HepG2 (cell line): ENCODE data around the gene COL9A3. TPM values are rescaled to one million over a fixed set of nuclear protein-coding genes. Genes with fewer than 3 reads are reported as not detected.
A peak's percentile ranks its signal among the peaks of the same experiment; 100 is the strongest.

Experiments used
- ADNP ChIP-seq: sonication (generic); formaldehyde crosslinking; IDR thresholded peaks from 2 replicates; pipeline ENCODE4 v1.4.0; 2020; ENCODE audit warnings: missing genetic modification reagents
- CEBPG ChIP-seq: IDR thresholded peaks from 2 replicates; pipeline ENCODE4 v1.6.1; 2016
- GLI4 ChIP-seq: sonication (generic); formaldehyde crosslinking; IDR thresholded peaks from 2 replicates; pipeline ENCODE4 v1.5.1; 2020; ENCODE audit warnings: missing genetic modification reagents, mild to moderate bottlenecking, moderate library complexity, borderline replicate concordance
- KLF15 ChIP-seq: sonication (generic); formaldehyde crosslinking; IDR thresholded peaks from 2 replicates; pipeline ENCODE4 v1.8.1; 2023; ENCODE audit warnings: borderline replicate concordance, mild to moderate bottlenecking, inconsistent platforms, missing genetic modification reagents, mixed read lengths
- KMT2B ChIP-seq: IDR thresholded peaks from 2 replicates; pipeline ENCODE4 v1.6.1; 2016; ENCODE audit warnings: missing genetic modification reagents, missing compliant biosample characterization
- MTA3 ChIP-seq: sonication (generic); formaldehyde crosslinking; IDR thresholded peaks from 2 replicates; pipeline ENCODE4 v1.4.0; 2020; ENCODE audit warnings: missing genetic modification reagents
- NAIF1 ChIP-seq: sonication (generic); formaldehyde crosslinking; IDR thresholded peaks from 2 replicates; pipeline ENCODE4 v1.5.0; 2020; ENCODE audit warnings: mild to moderate bottlenecking, missing genetic modification reagents, borderline replicate concordance
- PITX1 ChIP-seq: sonication (generic); formaldehyde crosslinking; IDR thresholded peaks from 2 replicates; pipeline ENCODE4 v1.5.1; 2020; ENCODE audit warnings: mild to moderate bottlenecking, missing genetic modification reagents
- REL ChIP-seq: sonication (generic); formaldehyde crosslinking; conservative IDR thresholded peaks from 2 replicates; pipeline ENCODE4 v1.8.0; 2022; ENCODE audit warnings: mild to moderate bottlenecking, missing genetic modification reagents, moderate library complexity
- SMARCE1 ChIP-seq: fragments of 450-650 bp; IDR thresholded peaks from 2 replicates; pipeline ENCODE4 v1.6.1; 2017; ENCODE audit warnings: borderline replicate concordance
- SRY ChIP-seq: sonication (generic); formaldehyde crosslinking; IDR thresholded peaks from 2 replicates; pipeline ENCODE4 v1.8.0; 2022; ENCODE audit warnings: mild to moderate bottlenecking, missing genetic modification reagents
- STAT5B ChIP-seq: sonication (generic); formaldehyde crosslinking; IDR thresholded peaks from 2 replicates; pipeline ENCODE4 v1.4.0; 2020; ENCODE audit warnings: missing genetic modification reagents
- TOE1 ChIP-seq: sonication (generic); formaldehyde crosslinking; IDR thresholded peaks from 2 replicates; pipeline ENCODE4 v1.4.0; 2020; ENCODE audit warnings: mild to moderate bottlenecking, missing genetic modification reagents
- ZFX ChIP-seq: sonication (generic); formaldehyde crosslinking; IDR thresholded peaks from 2 replicates; pipeline ENCODE4 v1.4.0; 2020; ENCODE audit warnings: mild to moderate bottlenecking, low read depth, missing genetic modification reagents, moderate library complexity
- ZNF263 ChIP-seq: sonication (generic); formaldehyde crosslinking; IDR thresholded peaks from 2 replicates; pipeline ENCODE4 v1.4.0; 2020; ENCODE audit warnings: missing genetic modification reagents
- ZNF329 ChIP-seq: sonication (generic); formaldehyde crosslinking; IDR thresholded peaks from 2 replicates; pipeline ENCODE4 v1.9.0; 2021; ENCODE audit warnings: low read depth, mild to moderate bottlenecking, missing genetic modification reagents
- ZNF547 ChIP-seq: sonication (generic); formaldehyde crosslinking; IDR thresholded peaks from 2 replicates; pipeline ENCODE4 v1.5.1; 2020; ENCODE audit warnings: mild to moderate bottlenecking, missing genetic modification reagents
- ZNF660 ChIP-seq: sonication (generic); formaldehyde crosslinking; IDR thresholded peaks from 2 replicates; pipeline ENCODE4 v1.5.1; 2020; ENCODE audit warnings: mild to moderate bottlenecking, low read depth, missing genetic modification reagents, borderline replicate concordance
- ZNF772 ChIP-seq: sonication (generic); formaldehyde crosslinking; IDR thresholded peaks from 2 replicates; pipeline ENCODE4 v1.5.0; 2020; ENCODE audit warnings: mild to moderate bottlenecking, missing genetic modification reagents
- ZNF841 ChIP-seq: sonication (generic); formaldehyde crosslinking; IDR thresholded peaks from 2 replicates; pipeline ENCODE4 v1.8.1; 2023; ENCODE audit warnings: missing genetic modification reagents, borderline replicate concordance
- ZSCAN22 ChIP-seq: sonication (generic); formaldehyde crosslinking; IDR thresholded peaks from 2 replicates; pipeline ENCODE4 v1.4.0; 2020; ENCODE audit warnings: mild to moderate bottlenecking, missing genetic modification reagents
- polyA plus RNA-seq, 8 experiments: library from polyadenylated mRNA; depleted of rRNA in 3 of 8; stranded (reverse) in 7 of 8; unstranded in 1 of 8; fragments of >200 nt; fragmentation: Illumina TruSeq in 4 of 8; extraction: Trizol in 4 of 8; gene quantifications; 2 replicates each; pipeline versions ENCODE4 v1.2.1 to v1.2.3, GENCODE V29; 2011 to 2016; ENCODE audit warnings: low read depth in 4 of 8, missing spikeins in 1 of 8, mixed read lengths in 1 of 8; ENCODE audit not compliant: insufficient read depth in 1 of 8
- total RNA-seq, 5 experiments: library from RNA; depleted of rRNA; stranded (reverse); fragments of >200 nt; fragmentation: Illumina TruSeq; extraction: Trizol; gene quantifications; 2 replicates each; pipeline ENCODE4 v1.2.3, GENCODE V29; 2016; ENCODE audit warnings: low read depth in 1 of 5
- TF ChIP-seq, protein P1 (sequence below): sonication (generic); formaldehyde crosslinking; IDR thresholded peaks from 2 replicates; pipeline ENCODE4 v1.8.0; 2023; ENCODE audit warnings: mild to moderate bottlenecking, missing genetic modification reagents
- TF ChIP-seq, protein P2 (sequence below): sonication (generic); formaldehyde crosslinking; IDR thresholded peaks from 2 replicates; pipeline ENCODE4 v1.5.0; 2020; ENCODE audit warnings: missing genetic modification reagents
- TF ChIP-seq, protein P3 (sequence below): sonication (generic); formaldehyde crosslinking; conservative IDR thresholded peaks from 2 replicates; pipeline ENCODE4 v1.8.1; 2023; ENCODE audit warnings: missing genetic modification reagents

Gene COL9A3
- total and polyA plus RNA-seq, 2 of the 13 experiments (the other 11 are each of a cell fraction or from before 2014, with no cell fraction given), result 155 to 204 TPM

DNA sequence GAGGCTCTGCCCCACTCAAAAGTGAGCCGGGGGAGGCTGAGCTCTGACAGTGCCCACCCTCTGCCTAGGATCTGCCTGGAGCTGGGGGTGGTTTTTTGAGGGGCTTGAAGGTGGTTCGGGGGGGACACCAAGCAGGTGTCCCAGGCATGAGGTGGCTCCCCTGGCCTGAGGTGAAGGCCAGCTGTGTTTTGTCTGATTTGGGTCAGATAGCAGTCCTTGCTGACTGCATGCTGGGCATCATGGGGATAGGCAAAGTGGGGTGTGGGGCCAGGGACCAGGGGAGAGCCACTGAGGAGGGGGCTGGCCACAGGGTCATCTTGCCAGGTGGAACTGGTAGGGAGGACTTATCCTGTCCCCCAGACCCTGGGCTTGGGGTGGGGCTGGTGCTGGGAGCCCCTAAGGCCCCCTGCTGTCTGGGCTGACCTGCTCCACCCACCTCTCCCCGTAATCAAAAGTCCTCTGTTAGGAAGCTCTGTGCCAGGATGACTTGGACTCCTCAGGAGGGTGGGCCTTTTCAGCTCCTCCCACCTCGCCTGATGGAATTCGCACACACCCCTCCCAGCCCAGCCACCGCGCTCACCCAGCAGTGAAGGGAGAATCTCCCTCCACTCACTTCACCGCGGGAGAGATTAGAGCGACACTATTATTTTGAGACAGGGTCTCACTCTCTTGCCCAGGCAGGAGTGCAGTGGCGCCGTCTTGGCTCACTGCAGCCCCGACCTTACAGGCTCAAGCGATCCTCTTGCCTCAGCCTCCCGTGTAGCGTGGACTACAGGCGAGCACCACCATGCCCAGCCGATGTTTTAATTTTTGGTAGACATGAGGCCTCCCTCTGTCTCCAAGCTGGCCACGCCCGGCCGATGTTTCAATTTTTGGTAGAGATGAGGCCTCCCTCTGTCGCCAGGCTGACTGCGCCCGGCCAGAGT is 1.5 kb upstream of the COL9A3 start (continued):
- no peak for TF ChIP-seq ZNF841 (CRISPR knock-in tag)
- TF ChIP-seq PITX1 (CRISPR knock-in tag), result no peak
- TF ChIP-seq SRY (CRISPR knock-in tag), result no peak; the same call in 1 of the 2 replicates
- peak; percentile 80 for TF ChIP-seq ZNF263 (CRISPR knock-in tag)
- no peak for TF ChIP-seq ZSCAN22 (CRISPR knock-in tag)
- TF ChIP-seq, protein P1, sequence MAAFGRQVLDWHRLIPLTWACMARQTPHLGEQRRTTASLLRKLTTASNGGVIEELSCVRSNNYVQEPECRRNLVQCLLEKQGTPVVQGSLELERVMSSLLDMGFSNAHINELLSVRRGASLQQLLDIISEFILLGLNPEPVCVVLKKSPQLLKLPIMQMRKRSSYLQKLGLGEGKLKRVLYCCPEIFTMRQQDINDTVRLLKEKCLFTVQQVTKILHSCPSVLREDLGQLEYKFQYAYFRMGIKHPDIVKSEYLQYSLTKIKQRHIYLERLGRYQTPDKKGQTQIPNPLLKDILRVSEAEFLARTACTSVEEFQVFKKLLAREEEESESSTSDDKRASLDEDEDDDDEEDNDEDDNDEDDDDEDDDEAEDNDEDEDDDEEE (CRISPR knock-in tag), result no peak
- TF ChIP-seq, protein P2, sequence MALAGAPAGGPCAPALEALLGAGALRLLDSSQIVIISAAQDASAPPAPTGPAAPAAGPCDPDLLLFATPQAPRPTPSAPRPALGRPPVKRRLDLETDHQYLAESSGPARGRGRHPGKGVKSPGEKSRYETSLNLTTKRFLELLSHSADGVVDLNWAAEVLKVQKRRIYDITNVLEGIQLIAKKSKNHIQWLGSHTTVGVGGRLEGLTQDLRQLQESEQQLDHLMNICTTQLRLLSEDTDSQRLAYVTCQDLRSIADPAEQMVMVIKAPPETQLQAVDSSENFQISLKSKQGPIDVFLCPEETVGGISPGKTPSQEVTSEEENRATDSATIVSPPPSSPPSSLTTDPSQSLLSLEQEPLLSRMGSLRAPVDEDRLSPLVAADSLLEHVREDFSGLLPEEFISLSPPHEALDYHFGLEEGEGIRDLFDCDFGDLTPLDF (CRISPR knock-in tag), result no peak
- no peak for TF ChIP-seq REL (CRISPR knock-in tag)
- TF ChIP-seq ADNP (CRISPR knock-in tag), result no peak
- no peak for TF ChIP-seq ZNF329 (CRISPR knock-in tag)
- TF ChIP-seq, protein P3, sequence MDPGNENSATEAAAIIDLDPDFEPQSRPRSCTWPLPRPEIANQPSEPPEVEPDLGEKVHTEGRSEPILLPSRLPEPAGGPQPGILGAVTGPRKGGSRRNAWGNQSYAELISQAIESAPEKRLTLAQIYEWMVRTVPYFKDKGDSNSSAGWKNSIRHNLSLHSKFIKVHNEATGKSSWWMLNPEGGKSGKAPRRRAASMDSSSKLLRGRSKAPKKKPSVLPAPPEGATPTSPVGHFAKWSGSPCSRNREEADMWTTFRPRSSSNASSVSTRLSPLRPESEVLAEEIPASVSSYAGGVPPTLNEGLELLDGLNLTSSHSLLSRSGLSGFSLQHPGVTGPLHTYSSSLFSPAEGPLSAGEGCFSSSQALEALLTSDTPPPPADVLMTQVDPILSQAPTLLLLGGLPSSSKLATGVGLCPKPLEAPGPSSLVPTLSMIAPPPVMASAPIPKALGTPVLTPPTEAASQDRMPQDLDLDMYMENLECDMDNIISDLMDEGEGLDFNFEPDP, result no peak
- no peak; the same call in 1 of the 2 replicates for TF ChIP-seq KMT2B (CRISPR knock-in tag)
- no peak for TF ChIP-seq CEBPG (CRISPR knock-in tag)
- no peak for TF ChIP-seq GLI4 (CRISPR knock-in tag)
- TF ChIP-seq KLF15, result no peak
- TF ChIP-seq MTA3, result no peak
- no peak for TF ChIP-seq SMARCE1
- TF ChIP-seq ZFX, result peak; percentile 59
- no peak for TF ChIP-seq NAIF1
- no peak for TF ChIP-seq STAT5B (CRISPR knock-in tag)
- no peak for TF ChIP-seq ZNF547
- TF ChIP-seq TOE1, result no peak
- TF ChIP-seq ZNF772 (CRISPR knock-in tag), result no peak
- no peak for TF ChIP-seq ZNF660 (CRISPR knock-in tag)
